NCI-H510A treated with DMSO at 0.1 percent for 48 hours (cell line): ENCODE results near the gene TIPARP.

Experiments used
- DNase-seq: peaks from one replicate; lab custom pipeline; 2025; lab: John Stamatoyannopoulos, UW

Gene TIPARP

GRCh38 chr3:156676768-156677479 lies 2.5 kb downstream of the TIPARP start:
- no peak for DNase-seq

- DNase-seq: no peak
These were observed 3.1 kb downstream of the TIPARP start for GRCh38 chr3:156677536-156677935.

DNA sequence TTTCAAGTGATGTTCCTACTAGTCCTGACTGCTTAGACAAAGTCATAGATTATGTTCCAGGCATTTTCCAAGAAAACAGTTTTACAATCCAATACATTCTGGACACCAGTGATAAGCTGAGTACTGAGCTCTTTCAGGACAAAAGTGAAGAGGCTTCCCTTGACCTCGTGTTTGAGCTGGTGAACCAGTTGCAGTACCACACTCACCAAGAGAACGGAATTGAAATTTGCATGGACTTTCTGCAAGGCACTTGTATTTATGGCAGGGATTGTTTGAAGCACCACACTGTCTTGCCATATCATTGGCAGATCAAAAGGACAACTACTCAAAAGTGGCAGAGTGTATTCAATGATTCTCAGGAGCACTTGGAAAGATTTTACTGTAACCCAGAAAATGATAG lies 3.8 kb downstream of the TIPARP start:
- DNase-seq: no peak

DNA sequence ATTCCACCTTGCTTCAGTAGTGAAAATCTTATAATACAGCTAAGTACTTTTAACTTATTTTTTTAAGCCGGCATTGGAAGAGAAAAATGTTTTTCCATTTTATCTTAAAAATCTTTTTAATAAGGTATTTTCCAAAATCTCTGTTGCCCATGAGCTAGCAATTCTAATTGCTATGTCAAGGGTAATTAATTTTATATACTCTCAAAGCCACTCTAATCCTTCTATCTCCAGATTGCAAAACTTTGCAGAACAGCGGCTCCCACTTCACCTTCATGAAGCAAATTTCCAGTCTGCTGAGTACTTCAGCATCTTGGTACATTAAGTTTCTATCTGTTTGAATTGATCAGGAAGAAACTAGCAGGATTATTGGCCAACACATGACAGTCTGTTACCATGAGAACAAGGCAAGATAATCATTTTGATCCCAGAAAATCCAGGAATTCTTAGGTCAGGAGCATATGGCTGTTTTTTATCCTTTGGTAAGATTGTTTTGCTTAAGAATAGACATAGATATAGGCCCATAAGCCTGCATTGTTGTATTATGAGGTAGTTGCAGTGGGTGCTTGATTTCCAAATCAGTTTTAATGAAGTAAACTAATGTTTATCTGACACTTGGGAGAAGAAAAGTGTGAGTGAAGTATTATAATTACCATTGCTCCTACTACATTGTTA lies 6.0 kb downstream of the TIPARP start:
- peak; percentile 15 for DNase-seq

- DNase-seq: peak; percentile 71
These were observed 6.6 kb downstream of the TIPARP start for GRCh38 chr3:156681002-156681401.

DNA sequence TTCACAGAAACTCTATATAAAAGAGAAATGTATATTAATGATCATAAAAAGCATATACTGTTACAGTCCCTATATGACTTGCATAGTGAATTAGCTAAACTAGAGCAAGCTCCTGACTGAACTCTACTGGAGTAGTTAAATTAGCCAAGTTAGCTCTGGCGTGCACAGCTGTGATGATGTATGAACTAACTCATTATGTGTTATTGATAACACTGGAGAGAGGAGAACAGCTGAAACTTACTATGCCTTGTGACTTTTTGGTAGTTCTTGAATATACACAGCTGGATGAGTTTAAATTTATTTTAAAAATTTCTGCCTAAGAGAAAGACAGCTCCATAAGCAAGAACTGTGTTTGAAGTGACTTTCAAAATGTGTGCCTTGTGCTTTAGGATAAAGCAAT lies 8.1 kb downstream of the TIPARP start:
- no peak for DNase-seq

DNA sequence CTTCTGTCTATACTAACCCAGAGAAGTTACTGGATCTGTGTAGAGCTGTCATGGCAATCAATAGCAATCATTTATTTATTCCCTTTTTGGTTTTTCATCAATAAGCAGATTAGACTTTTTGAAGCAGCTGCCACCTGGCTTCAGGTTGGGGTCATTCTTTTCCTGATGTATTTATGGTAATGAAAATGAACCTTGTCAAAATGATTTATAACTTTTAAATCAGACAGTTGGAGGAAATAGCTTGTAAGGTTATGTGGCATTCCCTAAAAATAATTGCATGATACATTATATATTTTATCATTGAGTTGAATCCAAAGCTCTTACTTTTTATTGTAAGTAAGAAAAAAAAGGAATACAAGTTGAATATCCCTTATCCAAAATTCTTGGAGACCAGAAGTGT lies 8.6 kb downstream of the TIPARP start:
- no peak for DNase-seq

GRCh38 chr3:156685198-156685597 lies 10.8 kb downstream of the TIPARP start:
- peak; percentile 38 for DNase-seq

DNA sequence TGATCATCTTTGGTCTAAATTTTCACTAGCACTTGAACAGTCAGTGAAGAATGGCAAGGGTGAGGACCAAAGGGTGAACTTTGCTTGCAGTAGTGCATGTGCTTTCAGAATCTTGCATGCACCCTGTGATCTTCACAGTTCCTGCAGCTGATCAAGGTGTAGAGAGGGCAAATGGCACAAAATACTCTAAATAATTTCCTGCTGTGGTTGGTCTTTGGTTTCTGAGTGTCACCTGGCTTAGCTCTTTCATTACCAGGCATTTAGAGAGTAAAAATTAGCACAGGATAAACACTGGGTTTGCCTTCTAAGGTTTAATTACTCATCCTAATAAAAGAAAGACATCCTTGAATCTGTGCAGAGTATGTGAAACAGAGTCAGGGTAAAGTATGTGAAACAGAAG lies 11.4 kb downstream of the TIPARP start:
- no peak for DNase-seq

DNA sequence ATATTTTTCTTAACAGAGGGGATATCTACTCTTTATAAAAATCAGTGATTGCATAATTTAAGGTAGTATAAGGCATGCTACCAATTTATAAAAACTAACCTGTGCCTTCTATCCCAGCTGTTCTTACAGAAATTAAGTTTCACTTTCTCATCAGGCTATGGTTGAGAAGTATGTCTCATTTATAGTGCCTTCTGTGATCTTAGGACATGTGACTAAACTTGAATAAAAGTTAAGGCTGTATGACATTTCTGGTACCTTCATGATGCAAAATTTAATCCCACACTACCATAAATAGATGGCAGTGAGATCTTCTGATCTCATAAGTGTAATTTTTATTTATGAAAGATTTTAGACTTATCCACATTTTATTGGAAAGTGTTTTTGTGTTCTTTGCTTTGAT lies 12.6 kb downstream of the TIPARP start:
- DNase-seq: no peak

DNA sequence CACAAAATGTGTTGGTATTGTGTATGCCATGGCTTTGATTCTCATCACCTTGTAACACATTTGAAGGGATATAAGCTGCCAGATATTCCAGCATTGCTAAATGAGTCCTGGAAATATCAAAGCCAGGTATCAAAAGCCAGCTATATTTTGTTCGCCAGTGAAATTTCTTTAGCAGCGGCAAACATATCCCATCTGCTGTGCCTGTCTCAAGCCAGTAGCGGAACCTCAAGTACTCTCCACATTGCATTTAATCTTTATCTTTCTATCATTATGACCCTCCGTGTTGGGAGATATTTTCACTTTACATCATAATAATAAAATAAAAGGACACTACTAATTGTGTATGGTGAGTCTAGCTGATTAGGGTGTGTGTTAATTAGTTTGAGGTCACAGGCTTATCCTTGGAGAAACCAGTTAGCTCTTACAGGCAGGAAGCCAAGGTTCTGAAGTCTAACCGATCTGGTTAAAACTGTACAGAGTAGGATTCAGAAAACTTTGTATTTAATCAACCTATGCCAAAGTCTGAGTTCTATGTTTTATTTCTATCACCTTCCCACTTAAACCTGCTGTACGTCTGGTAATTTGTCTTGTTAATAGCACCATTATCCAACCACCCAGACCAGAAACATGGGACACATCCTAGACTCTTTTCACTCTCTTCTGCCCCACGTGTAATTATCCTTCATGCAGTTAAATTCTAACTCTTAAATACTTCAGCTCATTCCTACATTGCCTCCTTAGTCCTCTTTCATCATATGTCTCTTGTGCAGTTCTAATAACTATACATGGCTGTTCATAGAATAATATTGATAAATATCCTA lies 14.5 kb downstream of the TIPARP start:
- no peak for DNase-seq

DNA sequence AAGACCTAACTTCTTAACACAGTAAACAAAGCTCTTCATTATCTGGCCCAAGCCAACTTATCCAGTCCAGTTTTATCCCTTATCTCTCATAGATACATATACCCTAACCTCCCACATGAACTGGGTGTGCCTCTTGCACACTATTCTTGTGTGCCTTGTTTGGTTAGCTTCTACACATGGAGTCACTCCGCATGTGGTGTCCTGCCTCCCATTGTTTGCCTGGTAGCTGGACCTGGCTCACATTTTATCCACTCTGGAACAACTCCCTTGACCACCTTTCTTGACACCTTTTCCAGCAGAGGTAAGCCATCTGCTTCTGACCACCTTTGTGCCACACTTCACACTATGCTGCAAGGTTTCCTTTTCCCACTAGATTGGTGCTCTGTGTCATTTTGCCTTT lies 15.2 kb downstream of the TIPARP start:
- DNase-seq: no peak

- DNase-seq: no peak
These were observed 17.5 kb downstream of the TIPARP start for GRCh38 chr3:156691920-156692319.

- DNase-seq: no peak
These were observed 18.8 kb downstream of the TIPARP start for GRCh38 chr3:156693166-156693565.

- no peak for DNase-seq
These were observed 20.1 kb downstream of the TIPARP start for GRCh38 chr3:156694536-156694935.

DNA sequence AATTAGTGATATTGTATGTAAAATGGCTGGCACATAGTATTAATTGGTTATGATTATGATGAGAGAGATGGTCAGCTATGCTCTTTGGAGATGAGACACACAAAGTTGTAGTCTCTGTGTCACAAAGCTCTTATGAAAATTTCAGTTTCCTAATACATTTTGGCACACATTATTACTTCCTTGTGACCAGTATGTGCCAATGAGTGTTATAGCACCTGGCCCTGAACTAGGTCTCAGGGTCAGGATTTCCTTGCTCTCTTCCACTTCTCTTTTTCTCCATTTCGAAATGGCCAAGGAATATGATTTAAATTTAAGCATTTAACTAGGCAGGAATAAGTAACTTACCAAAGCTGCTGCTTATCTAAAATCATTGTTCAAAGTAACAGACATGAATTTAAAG lies 28.0 kb downstream of the TIPARP start:
- no peak for DNase-seq

GRCh38 chr3:156704370-156705036 lies 30.1 kb downstream of the TIPARP start:
- no peak for DNase-seq

DNA sequence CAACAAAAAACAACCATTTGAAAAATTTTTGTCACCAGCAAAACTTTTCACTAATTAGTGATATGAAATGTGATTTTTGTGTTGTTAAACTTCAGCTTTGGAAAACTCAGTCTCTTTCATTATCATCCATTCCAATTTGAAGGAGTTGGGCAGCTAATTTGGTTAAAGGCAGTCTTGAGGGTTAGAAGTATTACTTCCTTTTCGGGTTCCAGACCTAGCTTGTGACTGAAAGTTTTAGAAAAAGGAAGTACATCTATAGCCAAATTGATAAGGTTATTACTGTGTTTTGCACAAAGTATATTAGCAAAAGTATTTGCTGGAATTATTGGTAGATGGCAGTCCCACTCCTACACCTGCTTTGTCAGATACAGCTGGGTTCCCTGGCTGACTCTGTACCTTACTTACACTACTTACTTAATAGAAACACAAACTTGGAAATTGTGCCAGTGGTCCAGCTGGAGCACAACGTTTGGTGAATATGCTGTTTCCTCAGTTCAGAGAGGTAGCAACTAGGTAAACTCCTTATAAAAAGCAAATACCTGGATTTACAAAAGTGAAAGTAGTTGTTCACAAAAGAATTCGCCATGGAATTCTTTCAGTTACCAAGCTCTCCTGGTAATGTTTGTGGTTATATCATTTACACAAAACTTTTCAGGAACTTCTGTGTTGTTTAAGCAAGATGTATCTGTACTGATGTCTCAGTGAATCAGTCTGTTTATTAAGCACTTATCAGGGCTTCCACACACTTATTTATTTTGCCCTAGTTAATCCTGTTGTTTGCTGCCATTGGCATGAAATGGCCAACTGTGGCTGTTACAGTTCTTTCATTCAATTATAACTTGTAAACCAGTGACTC lies 31.6 kb downstream of the TIPARP start:
- DNase-seq: no peak

GRCh38 chr3:156707588-156707987 lies 33.2 kb downstream of the TIPARP start:
- no peak for DNase-seq

DNA sequence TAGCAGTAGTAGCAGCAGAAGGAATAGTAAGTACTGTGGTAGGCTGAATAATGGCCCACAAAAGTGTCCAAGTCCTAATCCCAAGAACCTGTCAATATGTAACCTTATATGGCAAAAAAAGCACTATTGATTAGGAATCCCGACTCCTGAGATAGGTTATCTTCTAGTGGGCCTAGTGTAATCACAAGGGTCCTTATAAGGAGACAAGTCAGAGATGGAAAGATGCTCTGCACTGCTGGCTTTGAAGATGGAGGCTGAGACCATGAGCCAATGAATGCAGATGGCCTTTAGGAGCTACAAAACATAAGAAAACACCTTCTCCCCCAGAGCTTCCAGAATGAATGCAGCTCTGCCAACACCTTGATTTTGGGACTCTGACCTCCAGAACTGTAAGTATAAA lies 36.0 kb downstream of the TIPARP start:
- DNase-seq: no peak

- DNase-seq: no peak
These were observed 36.7 kb downstream of the TIPARP start for GRCh38 chr3:156711113-156711512.
